Erythroblast (primary cell): ENCODE data around the gene PMF1.

ENCODE experiments used
- GATA1 ChIP-seq: IDR thresholded peaks from 2 replicates; pipeline ENCODE4 v1.6.1; 2011; ENCODE audit warnings: low read depth, mild to moderate bottlenecking, control low read depth, low read length, moderate library complexity
- POLR2A ChIP-seq: IDR thresholded peaks from 2 replicates; pipeline ENCODE4 v1.6.1; 2011; ENCODE audit warnings: mild to moderate bottlenecking, low read length

DNA sequence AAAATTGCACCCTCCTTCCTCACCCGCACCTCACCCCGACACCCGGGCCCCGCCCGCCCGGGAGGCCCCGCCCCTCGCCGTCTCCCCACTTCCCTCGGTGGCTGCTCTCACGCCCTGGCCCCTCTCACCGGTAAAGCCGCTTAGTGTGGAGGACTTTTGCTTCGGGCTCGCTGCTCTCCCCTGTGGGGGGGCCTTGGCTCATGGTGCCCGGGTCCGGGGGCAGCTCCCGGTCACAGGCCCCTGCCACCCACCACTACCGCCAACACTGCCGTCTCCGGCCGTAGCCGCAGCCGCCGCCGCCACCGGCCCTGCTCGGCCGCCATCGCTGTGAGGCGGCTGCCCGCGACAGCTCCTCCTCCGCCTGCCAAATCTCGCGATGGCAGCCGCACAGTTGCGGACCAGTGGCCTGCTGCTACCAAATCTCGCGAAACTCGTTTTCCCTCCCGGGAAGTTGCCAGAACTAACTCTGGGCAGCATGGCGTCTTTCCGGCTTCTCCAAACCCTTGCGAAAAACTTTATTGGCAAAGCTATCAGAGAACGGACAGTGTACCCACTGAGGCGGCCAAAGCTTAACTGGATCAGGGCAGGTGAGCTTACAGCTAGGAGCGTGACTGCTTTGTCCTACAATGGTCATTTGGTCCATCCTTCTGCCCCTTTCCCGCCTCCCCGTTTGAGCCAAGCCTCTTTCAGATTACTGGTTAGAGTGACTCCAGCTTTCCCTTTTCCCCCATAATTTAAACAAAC is 69.8 kb downstream of the PMF1 start, which contains the start of gene SMG5:
- TF ChIP-seq POLR2A = peak; percentile 96
- TF ChIP-seq GATA1 = no peak
